ENCODE data around the gene SLC25A19. TPM values are rescaled to one million over a fixed set of nuclear protein-coding genes. Genes with fewer than 3 reads are reported as not detected.

SLC25A19 gene
- total and polyA plus RNA-seq, 9 of the 15 experiments (the other 6 are each of a cell fraction or from before 2014, with no cell fraction given): 33.4 to 76.6 (median 55.3) TPM

DNA sequence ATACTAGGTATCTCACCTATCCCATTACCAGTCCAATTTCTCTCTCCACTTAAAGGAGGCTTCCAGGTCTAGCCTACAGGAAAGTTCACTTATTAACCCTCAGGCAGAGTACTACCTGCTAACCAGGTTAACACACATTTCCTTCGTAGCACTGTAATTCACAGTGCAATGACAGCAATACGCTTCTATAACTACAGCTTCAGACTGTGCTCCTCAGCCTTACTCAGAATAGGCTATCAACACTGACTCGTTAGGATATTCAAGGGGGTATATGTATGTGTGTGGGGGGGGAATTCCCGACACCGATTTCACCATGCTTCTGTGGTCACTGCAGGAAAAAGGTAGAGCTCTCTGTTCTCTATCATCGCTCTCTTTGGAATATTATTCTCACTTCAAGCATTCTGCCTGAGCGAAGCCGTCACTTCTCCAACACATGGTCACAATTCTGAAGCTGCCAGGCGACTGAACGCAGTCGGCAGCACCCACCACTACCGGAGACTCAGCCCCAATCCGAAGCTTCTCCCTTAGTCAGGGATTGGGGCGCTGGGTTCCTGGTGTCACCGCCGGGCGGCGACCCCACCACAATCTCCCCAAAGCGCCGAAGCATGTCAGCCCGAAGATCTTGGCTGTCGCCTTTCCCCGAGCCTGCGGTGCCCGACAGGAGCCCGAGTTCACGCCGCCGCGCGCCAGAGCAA, 28.4 kb downstream of the SLC25A19 start (continued):
- TF ChIP-seq, protein P1, sequence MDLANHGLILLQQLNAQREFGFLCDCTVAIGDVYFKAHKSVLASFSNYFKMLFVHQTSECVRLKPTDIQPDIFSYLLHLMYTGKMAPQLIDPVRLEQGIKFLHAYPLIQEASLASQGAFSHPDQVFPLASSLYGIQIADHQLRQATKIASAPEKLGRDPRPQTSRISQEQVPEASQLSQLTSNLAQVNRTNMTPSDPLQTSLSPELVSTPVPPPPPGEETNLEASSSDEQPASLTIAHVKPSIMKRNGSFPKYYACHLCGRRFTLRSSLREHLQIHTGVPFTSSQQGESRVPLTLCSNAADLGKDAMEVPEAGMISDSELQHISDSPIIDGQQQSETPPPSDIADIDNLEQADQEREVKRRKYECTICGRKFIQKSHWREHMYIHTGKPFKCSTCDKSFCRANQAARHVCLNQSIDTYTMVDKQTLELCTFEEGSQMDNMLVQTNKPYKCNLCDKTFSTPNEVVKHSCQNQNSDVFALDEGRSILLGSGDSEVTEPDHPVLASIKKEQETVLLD (IDR thresholded peaks at IDR 0.05): no peak
- TF ChIP-seq ATF2 (CRISPR knock-in tag; IDR thresholded peaks at IDR 0.05): no peak
- TF ChIP-seq FOXK1 (CRISPR knock-in tag; IDR thresholded peaks at IDR 0.05; ENCODE audit: borderline replicate concordance): 0 out of 2 replicates have a peak, but pooled peaks have one; percentile 20
- TF ChIP-seq, protein P2, sequence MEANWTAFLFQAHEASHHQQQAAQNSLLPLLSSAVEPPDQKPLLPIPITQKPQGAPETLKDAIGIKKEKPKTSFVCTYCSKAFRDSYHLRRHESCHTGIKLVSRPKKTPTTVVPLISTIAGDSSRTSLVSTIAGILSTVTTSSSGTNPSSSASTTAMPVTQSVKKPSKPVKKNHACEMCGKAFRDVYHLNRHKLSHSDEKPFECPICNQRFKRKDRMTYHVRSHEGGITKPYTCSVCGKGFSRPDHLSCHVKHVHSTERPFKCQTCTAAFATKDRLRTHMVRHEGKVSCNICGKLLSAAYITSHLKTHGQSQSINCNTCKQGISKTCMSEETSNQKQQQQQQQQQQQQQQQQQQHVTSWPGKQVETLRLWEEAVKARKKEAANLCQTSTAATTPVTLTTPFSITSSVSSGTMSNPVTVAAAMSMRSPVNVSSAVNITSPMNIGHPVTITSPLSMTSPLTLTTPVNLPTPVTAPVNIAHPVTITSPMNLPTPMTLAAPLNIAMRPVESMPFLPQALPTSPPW (CRISPR knock-in tag; IDR thresholded peaks at IDR 0.05): no peak
- no peak for TF ChIP-seq ATF7 (IDR thresholded peaks at IDR 0.05)
- TF ChIP-seq RFX5 (IDR thresholded peaks at IDR 0.05; ENCODE audit: low read depth, low read length): no peak
- TF ChIP-seq, protein P3, sequence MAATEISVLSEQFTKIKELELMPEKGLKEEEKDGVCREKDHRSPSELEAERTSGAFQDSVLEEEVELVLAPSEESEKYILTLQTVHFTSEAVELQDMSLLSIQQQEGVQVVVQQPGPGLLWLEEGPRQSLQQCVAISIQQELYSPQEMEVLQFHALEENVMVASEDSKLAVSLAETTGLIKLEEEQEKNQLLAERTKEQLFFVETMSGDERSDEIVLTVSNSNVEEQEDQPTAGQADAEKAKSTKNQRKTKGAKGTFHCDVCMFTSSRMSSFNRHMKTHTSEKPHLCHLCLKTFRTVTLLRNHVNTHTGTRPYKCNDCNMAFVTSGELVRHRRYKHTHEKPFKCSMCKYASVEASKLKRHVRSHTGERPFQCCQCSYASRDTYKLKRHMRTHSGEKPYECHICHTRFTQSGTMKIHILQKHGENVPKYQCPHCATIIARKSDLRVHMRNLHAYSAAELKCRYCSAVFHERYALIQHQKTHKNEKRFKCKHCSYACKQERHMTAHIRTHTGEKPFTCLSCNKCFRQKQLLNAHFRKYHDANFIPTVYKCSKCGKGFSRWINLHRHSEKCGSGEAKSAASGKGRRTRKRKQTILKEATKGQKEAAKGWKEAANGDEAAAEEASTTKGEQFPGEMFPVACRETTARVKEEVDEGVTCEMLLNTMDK (IDR thresholded peaks at IDR 0.05; ENCODE audit: borderline replicate concordance, insufficient read depth, low read depth, low read length, poor library complexity, severe bottlenecking): peak; percentile 34
- no peak for TF ChIP-seq MAZ (CRISPR knock-in tag; conservative IDR thresholded peaks at IDR 0.05 in 1 of 2, IDR thresholded peaks at IDR 0.05 in 1 of 2)
- TF ChIP-seq SMC3 (conservative IDR thresholded peaks at IDR 0.05; ENCODE audit: insufficient read depth, low read depth, low read length): no peak
- TF ChIP-seq ILF3 (IDR thresholded peaks at IDR 0.05; ENCODE audit: borderline replicate concordance): no peak
- TF ChIP-seq ETV1 (tag; conservative IDR thresholded peaks at IDR 0.05; ENCODE audit: low read depth): no peak
- TF ChIP-seq TRIM24 (IDR thresholded peaks at IDR 0.05): no peak
- no peak for TF ChIP-seq RUNX1 (IDR thresholded peaks at IDR 0.05; ENCODE audit: low read depth)
- no peak for TF ChIP-seq ZNF175 (CRISPR knock-in tag; IDR thresholded peaks at IDR 0.05; ENCODE audit: low read depth)
- TF ChIP-seq CBX1 (IDR thresholded peaks at IDR 0.05; ENCODE audit: low read depth): no peak
- no peak for TF ChIP-seq SMAD3 (CRISPR knock-in tag; conservative IDR thresholded peaks at IDR 0.05)
- TF ChIP-seq NCOA4 (IDR thresholded peaks at IDR 0.05; ENCODE audit: partially characterized antibody): no peak
- no peak for TF ChIP-seq SREBF2 (CRISPR knock-in tag; IDR thresholded peaks at IDR 0.05)
- no peak for TF ChIP-seq XRCC3 (IDR thresholded peaks at IDR 0.05)
- no peak for TF ChIP-seq SMAD4 (CRISPR knock-in tag; conservative IDR thresholded peaks at IDR 0.05)
- peak; percentile 34; the same call in 1 of the 2 replicates for TF ChIP-seq ZNF140 (CRISPR knock-in tag; IDR thresholded peaks at IDR 0.05)
